Stomach (tissue), 4 donors: ENCODE data around the gene POLL.

Experiments
- CTCF ChIP-seq, 7 experiments: fragments of 450-650 bp in 4 of 7; fragments of 200-600 bp in 3 of 7; sonication (generic) in 3 of 7; IDR thresholded peaks; one replicate each; pipeline ENCODE4 v1.5.1; 2016 to 2019; ENCODE audit warnings: antibody characterized with exemption in 7 of 7, control low read depth in 2 of 7, mild to moderate bottlenecking in 1 of 7
- EP300 ChIP-seq: sonication (generic); formaldehyde crosslinking; IDR thresholded peaks from one replicate; pipeline ENCODE4 v1.6.1; 2017; ENCODE audit warnings: antibody characterized with exemption
- POLR2A ChIP-seq, 4 donors: fragments of 450-650 bp; IDR thresholded peaks; one replicate each; pipeline ENCODE4 v1.6.1; 2016; ENCODE audit warnings: antibody characterized with exemption in 4 of 4, control low read depth in 2 of 4, mild to moderate bottlenecking in 1 of 4, moderate library complexity in 1 of 4
- POLR2AphosphoS5 ChIP-seq, 3 donors: sonication (generic); formaldehyde crosslinking; IDR thresholded peaks; one replicate each; pipeline ENCODE4 v1.6.1; 2016; ENCODE audit warnings: antibody characterized with exemption in 3 of 3

DNA sequence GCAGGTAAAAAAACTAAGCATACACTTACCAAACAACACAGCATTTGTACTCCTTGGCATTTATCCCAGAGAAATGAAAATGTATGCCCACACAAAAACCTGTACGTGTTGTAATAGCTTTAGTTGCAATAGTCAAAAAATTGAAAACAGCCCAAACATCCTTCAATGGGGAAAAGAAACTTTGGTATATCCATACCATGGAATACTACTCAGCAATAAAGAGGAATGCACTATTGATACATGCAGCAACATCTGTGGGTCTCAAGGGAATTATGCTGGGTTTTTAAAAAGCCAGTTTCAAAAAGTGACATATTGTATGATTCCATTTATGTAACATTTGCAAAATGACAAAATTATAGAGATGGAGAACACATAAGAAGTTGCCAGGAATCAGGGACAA lies 35.5 kb upstream of the POLL start:
- TF ChIP-seq CTCF (IDR thresholded peaks at IDR 0.05) = no peak
- no peak for TF ChIP-seq EP300
- no peak for TF ChIP-seq POLR2AphosphoS5 (IDR thresholded peaks at IDR 0.05)
- TF ChIP-seq POLR2A (IDR thresholded peaks at IDR 0.05) = no peak
